ENCODE results near the gene GEN1.

The GEN1 gene

DNA sequence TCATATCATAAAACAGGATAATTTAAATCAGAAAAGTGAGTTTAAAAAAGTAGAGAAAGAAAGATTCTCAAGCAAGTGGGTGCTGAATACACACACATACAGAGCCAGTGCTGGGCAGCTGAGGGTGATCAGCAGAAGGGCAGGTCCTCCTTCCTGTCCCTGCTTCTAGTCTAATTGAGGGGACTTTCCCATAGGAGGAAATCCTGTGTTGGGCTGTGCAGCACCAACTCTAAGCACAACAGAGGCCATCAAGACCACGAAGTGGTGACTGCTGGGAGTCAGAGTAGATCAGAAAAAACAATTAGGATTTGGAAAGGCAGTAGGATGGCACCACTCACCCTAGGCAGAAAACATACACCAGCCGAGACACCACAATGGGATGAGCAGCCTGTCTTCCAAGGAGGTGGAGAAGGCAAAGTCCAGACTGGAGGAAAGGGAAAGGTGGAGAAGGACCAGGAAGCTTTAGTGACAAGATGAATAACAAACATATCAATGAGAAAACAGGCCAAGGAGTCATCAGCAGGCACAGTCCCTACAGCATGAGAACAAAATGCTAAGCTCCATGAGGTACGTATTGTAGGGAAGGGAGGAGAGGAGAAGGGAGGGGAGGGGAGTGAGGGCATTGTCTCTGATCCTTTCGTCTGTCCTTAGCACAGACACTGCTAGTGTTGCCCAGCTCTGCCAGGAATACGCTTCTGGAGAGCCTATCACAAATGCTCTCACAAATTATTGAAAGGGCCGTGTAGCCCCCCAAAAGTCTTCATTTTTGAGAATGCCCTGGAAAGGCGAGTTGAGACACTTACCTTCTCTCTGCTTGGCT, 45.6 kb downstream of the GEN1 start:
- H3K9me3 ChIP-seq (replicated peaks; ENCODE audit: insufficient read depth, low read length): no peaks in the 10 kb centered on the region
- TF ChIP-seq EZH2phosphoT487 (IDR thresholded peaks at IDR 0.05; ENCODE audit: low read length): no peak
- TF ChIP-seq EZH2 (optimal IDR thresholded peaks at IDR 0.05; ENCODE audit: low read depth, low read length): no peak
- TF ChIP-seq CTCF (IDR thresholded peaks at IDR 0.05; ENCODE audit: low read length): no peak
- no peaks in the 10 kb centered on the region for H3K9me2 ChIP-seq (replicated peaks; ENCODE audit: insufficient read depth, low read length)
- no peaks in the 10 kb centered on the region for H3K27me3 ChIP-seq (replicated peaks; ENCODE audit: insufficient read depth, low read length)
- no peaks in the 10 kb centered on the region for H3F3A ChIP-seq (ENCODE audit: insufficient read depth, low read length)
- no peaks in the 10 kb centered on the region for H3K36me3 ChIP-seq (replicated peaks; ENCODE audit: insufficient read depth, low read length)
- H3K4me3 ChIP-seq (ENCODE audit: low read length): no peak overlapping the region
- no peaks in the 10 kb centered on the region for H3K4me1 ChIP-seq (ENCODE audit: low read length)
- DNase-seq: no peak
- no peak overlapping the region for H3K9ac ChIP-seq (ENCODE audit: low read length)
- H4K20me1 ChIP-seq (ENCODE audit: insufficient read depth, low read length): no peaks in the 10 kb centered on the region
- no peaks in the 10 kb centered on the region for H3K79me2 ChIP-seq (ENCODE audit: low read length)
- no peak overlapping the region for H3K27ac ChIP-seq (ENCODE audit: low read length)
- H3K4me2 ChIP-seq (ENCODE audit: low read depth, low read length): no peak overlapping the region
- H2AFZ ChIP-seq (ENCODE audit: low read length): no peak overlapping the region

DNA sequence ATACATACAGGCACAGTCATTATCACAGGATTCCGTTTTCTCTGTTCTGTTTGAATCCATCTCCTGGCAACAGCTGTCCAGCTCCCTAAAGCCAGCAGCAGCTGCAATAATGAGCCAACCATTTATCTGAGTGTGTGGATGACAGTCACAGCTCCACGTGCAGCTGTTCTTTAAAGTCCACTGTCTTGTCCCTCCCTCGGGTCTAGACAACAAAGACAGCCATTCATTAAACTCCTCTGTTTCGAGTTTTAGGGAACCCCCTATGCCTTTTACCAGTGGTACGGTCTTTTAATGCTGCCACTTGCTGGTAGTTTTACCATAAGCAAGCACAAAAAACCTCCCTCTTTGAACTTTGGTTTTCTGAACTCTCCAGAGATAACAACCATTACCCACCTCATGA, 46.3 kb downstream of the GEN1 start:
- Histone ChIP-seq H3K27me3 (replicated peaks; ENCODE audit: insufficient read depth, low read length) (no peaks in the 10 kb centered on the region), H3K4me3 (ENCODE audit: low read length) (no peak overlapping the region), H3K79me2 (ENCODE audit: low read length) (no peaks in the 10 kb centered on the region), H4K20me1 (ENCODE audit: insufficient read depth, low read length) (no peaks in the 10 kb centered on the region), H3K36me3 (replicated peaks; ENCODE audit: insufficient read depth, low read length) (no peaks in the 10 kb centered on the region), H3K4me2 (ENCODE audit: low read depth, low read length) (no peak overlapping the region), H3K4me1 (ENCODE audit: low read length) (no peaks in the 10 kb centered on the region), H3K27ac (ENCODE audit: low read length) (no peak overlapping the region), H3F3A (ENCODE audit: insufficient read depth, low read length) (no peaks in the 10 kb centered on the region), H3K9me3 (replicated peaks; ENCODE audit: insufficient read depth, low read length) (no peaks in the 10 kb centered on the region), H2AFZ (ENCODE audit: low read length) (no peak overlapping the region), H3K9me2 (replicated peaks; ENCODE audit: insufficient read depth, low read length) (no peaks in the 10 kb centered on the region), H3K9ac (ENCODE audit: low read length) (no peak overlapping the region)
- no peak for DNase-seq
- TF ChIP-seq EZH2 (optimal IDR thresholded peaks at IDR 0.05; ENCODE audit: low read depth, low read length) (no peak), EZH2phosphoT487 (IDR thresholded peaks at IDR 0.05; ENCODE audit: low read length) (no peak), CTCF (IDR thresholded peaks at IDR 0.05; ENCODE audit: low read length) (no peak)

DNA sequence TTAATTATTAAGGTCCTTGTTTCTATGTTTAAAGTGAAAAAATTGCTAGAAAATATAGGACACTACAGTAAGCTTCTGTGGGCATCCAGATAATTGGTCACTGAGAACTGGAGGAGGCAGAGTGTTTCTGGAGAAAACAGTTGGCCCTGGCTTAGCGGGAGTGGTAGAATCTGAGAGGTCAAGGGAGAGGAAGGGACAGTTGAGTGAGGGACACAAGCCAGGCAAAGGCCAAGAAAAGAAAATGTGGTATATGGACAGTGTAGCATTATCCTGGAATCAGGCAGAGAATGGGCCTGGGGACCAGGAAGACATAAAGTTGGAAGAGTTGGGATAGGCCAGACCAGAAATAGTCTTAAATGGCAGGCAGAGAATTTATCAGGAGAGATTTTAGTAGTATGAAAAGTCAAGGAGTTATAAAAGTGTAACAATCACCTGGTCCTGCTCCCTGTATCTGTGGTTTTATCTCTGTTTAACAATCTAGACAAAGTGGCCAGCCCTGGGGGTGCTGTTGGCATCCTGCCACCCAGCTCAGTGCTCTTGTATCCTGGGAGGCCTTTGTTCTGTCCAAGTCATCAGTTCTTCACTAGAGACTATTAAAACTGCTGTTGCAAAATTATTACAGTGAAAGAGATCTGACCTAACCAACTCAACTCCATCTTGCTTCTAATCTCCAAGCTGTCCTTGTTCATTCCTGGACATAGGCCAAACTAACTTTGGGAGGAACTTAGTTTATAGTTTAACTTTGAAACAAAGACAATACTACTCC, 46.9 kb downstream of the GEN1 start:
- Histone ChIP-seq H3K36me3 (replicated peaks; ENCODE audit: insufficient read depth, low read length) (no peaks in the 10 kb centered on the region), H3K27ac (ENCODE audit: low read length) (no peak overlapping the region), H3K4me1 (ENCODE audit: low read length) (no peaks in the 10 kb centered on the region; the same call in 1 of the 2 replicates), H3K9me2 (replicated peaks; ENCODE audit: insufficient read depth, low read length) (no peaks in the 10 kb centered on the region), H3K27me3 (replicated peaks; ENCODE audit: insufficient read depth, low read length) (no peaks in the 10 kb centered on the region), H3K9me3 (replicated peaks; ENCODE audit: insufficient read depth, low read length) (no peaks in the 10 kb centered on the region), H3K9ac (ENCODE audit: low read length) (no peak overlapping the region), H3F3A (ENCODE audit: insufficient read depth, low read length) (no peaks in the 10 kb centered on the region), H2AFZ (ENCODE audit: low read length) (no peak overlapping the region), H3K79me2 (ENCODE audit: low read length) (no peaks in the 10 kb centered on the region), H3K4me3 (ENCODE audit: low read length) (no peak overlapping the region), H4K20me1 (ENCODE audit: insufficient read depth, low read length) (no peaks in the 10 kb centered on the region), H3K4me2 (ENCODE audit: low read depth, low read length) (no peak overlapping the region)
- TF ChIP-seq EZH2phosphoT487 (IDR thresholded peaks at IDR 0.05; ENCODE audit: low read length) (no peak), EZH2 (optimal IDR thresholded peaks at IDR 0.05; ENCODE audit: low read depth, low read length) (no peak), CTCF (IDR thresholded peaks at IDR 0.05; ENCODE audit: low read length) (no peak)
- no peak for DNase-seq

Data from MM.1S (cell line).